GM06990 (cell line): ENCODE results near the gene TRUB2.
A peak's percentile ranks its signal among the peaks of the same experiment; 100 is the strongest.

Experiments used
- DNase-seq: peaks from one replicate; pipeline ENCODE4 v3.0.0-alpha.2; 2011; ENCODE audit not compliant: insufficient read length; ENCODE audit errors: extremely low read depth
- H3K27me3 ChIP-seq: replicated peaks from 2 replicates; pipeline ENCODE4 v1.6.0; 2011; ENCODE audit warnings: low read length; ENCODE audit not compliant: control insufficient read depth, insufficient read depth
- H3K36me3 ChIP-seq: 2 replicates; pipeline ENCODE4 v1.5.1; 2011; ENCODE audit warnings: low read length; ENCODE audit not compliant: control insufficient read depth, insufficient read depth
- H3K4me3 ChIP-seq: replicated peaks from 2 replicates; pipeline ENCODE4 v1.5.1; 2011; ENCODE audit warnings: low read depth, mild to moderate bottlenecking, control low read depth, low read length
- TF ChIP-seq, protein P1 (sequence below): IDR thresholded peaks from 2 replicates; pipeline ENCODE4 v1.5.1; 2011; ENCODE audit warnings: low read length, control low read depth, mild to moderate bottlenecking, inconsistent platforms; ENCODE audit not compliant: insufficient read depth, poor library complexity, severe bottlenecking

TRUB2 gene

GRCh38 chr9:128325629-128326028, 3.4 kb upstream of the TRUB2 start:
- DNase-seq: no peak
- Histone ChIP-seq H3K27me3 (no peaks in the 10 kb centered on the region), H3K4me3 (no peak overlapping the region), H3K36me3 (peaks cover 18% of the 10 kb centered on the region)
- TF ChIP-seq, protein P1, sequence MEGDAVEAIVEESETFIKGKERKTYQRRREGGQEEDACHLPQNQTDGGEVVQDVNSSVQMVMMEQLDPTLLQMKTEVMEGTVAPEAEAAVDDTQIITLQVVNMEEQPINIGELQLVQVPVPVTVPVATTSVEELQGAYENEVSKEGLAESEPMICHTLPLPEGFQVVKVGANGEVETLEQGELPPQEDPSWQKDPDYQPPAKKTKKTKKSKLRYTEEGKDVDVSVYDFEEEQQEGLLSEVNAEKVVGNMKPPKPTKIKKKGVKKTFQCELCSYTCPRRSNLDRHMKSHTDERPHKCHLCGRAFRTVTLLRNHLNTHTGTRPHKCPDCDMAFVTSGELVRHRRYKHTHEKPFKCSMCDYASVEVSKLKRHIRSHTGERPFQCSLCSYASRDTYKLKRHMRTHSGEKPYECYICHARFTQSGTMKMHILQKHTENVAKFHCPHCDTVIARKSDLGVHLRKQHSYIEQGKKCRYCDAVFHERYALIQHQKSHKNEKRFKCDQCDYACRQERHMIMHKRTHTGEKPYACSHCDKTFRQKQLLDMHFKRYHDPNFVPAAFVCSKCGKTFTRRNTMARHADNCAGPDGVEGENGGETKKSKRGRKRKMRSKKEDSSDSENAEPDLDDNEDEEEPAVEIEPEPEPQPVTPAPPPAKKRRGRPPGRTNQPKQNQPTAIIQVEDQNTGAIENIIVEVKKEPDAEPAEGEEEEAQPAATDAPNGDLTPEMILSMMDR: no peak

DNA sequence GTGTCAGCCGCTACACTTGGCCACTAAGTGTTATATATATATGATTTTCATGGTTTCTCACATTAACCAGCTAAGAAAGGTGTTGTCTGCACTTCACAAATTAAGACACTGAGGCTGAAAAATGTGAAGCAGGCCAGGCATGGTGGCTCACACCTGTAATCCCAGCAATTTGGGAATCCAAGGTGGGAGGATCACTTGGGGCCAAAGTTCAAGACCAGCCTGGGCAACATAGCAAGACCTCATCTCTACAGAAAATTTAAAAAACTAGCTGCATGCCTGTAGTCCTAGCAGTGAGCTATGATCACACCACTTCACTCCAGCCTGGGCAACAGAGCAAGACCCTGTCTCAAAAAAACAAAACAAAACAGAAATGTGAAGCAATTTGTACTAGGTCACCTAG, 2.2 kb upstream of the TRUB2 start:
- no peaks in the 10 kb centered on the region for H3K27me3 ChIP-seq
- no peak for DNase-seq
- TF ChIP-seq, protein P1: no peak
- no peak overlapping the region for H3K4me3 ChIP-seq
- peaks cover 18% of the 10 kb centered on the region for H3K36me3 ChIP-seq

- H3K36me3 ChIP-seq: peaks cover 17% of the 10 kb centered on the region
- no peak for DNase-seq
- peak overlapping the region; percentile 84 for H3K4me3 ChIP-seq
- TF ChIP-seq, protein P1: no peak
- H3K27me3 ChIP-seq: no peaks in the 10 kb centered on the region
These were observed 1.5 kb upstream of the TRUB2 start for GRCh38 chr9:128323791-128324190.

DNA sequence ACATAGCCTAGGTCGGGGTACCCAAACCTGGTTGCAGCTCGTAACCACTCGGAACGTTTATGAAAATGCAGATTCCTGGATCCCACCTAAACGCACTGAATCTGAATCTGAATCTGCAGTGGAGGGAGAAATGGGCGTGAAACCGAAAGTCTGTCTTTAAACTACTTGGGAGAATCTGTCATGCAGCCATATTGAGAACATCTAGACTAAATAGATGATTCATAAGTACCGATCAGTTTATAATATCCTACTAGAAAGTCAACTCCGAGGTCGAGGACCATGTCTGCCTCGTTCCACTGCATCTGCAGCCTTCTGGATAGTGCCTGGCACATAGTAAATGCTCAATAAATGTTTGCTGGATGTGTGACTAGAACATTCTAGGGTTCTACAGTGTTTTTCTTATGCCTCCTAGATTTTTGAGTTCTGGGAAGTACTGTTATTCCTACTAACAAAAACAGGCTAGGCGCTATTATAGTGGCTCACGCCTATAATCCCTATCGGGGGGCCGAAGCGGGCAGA, 1.0 kb upstream of the TRUB2 start:
- H3K27me3 ChIP-seq: no peaks in the 10 kb centered on the region
- H3K4me3 ChIP-seq: peak overlapping the region; percentile 84
- TF ChIP-seq, protein P1: no peak
- DNase-seq: no peak
- H3K36me3 ChIP-seq: peaks cover 14% of the 10 kb centered on the region

- H3K36me3 ChIP-seq: peaks cover 11% of the 10 kb centered on the region
- peak overlapping the region; percentile 84 for H3K4me3 ChIP-seq
- H3K27me3 ChIP-seq: no peaks in the 10 kb centered on the region
- DNase-seq: no peak
- TF ChIP-seq, protein P1: no peak
These were observed 306 bp downstream of the TRUB2 start for GRCh38 chr9:128321879-128322403.

DNA sequence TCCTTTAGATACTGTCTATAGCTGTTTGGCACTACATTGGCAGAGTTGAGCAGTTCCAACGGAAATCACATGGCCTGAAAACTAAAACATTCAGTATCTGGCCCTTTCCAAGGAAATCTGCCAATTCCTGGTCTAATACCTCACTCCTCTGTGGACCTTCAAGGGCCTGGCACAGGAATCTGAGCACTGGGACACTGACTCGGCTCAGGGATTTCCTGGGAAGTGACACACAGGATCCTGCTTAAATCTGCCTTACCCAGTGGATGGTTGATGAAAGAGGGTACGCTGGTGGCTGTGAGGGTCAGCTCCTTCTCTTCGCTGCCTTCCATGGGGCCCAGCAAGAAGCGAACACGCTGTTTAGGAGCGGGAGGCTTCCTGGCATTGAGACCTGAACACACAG, 904 bp downstream of the TRUB2 start:
- Histone ChIP-seq H3K27me3 (no peaks in the 10 kb centered on the region), H3K36me3 (peaks cover 17% of the 10 kb centered on the region), H3K4me3 (peak overlapping the region; percentile 84)
- DNase-seq: no peak
- TF ChIP-seq, protein P1: no peak
